SKM-1 treated with dmso at 0.1 percent for 144 hours (cell line): ENCODE data around the gene DFFA.
A peak's percentile ranks its signal among the peaks of the same experiment; 100 is the strongest.
"Not testable (repeated sequence)": the region's sequence is repeated elsewhere in the genome, so short reads cannot be mapped to it uniquely, and the experiment has no call there.

ENCODE experiments used
- DNase-seq: peaks from one replicate; lab custom pipeline; 2025; ENCODE audit not compliant: unreplicated experiment; lab: John Stamatoyannopoulos, UW

DFFA gene

DNA sequence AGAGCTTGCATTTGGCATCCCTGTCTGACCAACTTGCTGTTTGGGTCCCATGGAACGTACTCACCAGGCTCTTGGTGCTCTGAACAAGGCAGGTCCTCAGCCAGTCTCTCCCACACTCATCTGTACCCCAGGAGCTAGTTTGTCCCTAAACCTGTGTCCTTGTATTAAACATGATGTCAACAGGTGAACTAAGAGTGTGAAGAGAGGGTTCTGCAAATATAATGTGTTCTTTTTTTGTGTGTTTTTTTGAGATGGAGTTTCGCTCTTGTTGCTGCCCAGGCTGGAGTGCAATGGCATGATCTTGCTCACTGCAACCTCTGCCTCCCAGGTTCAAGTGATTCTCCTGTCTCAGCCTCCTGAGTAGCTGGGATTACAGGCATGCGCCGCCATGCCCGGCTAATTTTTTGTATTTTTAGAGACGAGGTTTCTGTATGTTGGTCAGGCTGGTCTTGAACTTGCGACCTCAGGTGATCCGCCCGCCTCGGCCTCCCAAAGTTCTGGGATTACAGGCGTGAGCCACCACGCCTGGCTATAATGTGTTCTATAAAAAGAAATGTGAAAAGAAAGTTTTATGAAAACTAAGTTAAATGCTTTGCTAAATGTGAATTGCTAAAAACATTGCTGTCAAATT is 33.8 kb upstream of the DFFA start:
- DNase-seq = not testable (repeated sequence)

DNA sequence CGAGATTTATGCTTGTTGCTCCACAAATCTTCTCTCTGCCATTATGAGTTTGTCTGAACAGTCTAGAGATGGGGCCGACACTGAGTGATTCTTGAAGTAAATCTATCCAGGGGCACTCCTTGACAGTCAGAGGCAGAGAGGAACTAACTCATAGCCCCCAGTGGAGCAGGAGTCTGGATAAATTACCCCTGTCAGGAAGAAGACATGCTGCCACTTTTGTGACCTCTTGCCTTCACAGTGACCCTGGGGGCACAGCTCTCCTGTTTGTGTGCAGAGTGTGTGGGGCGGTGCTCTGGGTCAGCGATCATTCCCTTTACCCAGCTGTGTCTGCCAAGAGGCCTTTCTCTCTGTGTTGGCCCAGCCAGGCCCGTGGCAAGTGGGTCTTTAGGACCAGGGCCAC is 31.9 kb upstream of the DFFA start:
- no peak for DNase-seq

DNA sequence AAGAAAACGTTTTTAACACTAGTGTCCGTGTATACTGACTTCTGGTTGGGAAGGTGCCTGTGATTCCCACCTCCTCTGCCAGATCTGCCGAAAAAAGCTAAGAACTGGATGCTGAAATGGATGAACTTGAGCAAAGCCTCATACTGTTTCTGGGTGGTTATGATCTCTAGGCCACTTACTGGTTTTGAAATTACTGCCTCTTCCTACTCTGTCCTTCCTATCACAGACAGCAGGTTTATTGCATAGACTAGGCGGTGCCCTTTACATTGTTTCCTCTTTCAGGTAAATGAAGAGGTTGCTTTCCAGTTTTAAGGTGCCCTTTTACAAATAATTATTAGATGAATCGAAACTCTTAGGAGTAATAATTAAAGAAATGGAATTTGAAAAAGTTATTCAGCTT is 29.9 kb upstream of the DFFA start:
- no peak for DNase-seq

DNA sequence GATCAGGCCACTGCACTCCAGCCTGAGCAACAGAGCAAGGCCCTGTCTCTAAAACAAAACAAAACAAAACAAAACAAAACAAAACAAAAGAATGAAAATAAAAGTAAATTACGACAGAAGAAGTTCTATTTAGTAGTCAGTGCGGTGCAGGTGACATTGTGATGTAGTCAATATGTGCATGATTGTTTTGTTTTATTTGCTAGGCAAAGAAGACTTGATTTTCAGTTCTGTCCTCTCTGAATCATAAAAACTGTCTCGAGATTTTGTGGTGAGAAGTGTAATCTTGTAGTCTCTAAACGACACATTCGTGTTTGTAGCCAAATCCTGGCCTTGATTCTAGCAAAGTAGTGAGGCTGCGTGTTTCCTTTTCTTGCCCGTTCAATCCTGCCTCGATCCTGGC is 25.9 kb upstream of the DFFA start:
- DNase-seq = no peak

DNA sequence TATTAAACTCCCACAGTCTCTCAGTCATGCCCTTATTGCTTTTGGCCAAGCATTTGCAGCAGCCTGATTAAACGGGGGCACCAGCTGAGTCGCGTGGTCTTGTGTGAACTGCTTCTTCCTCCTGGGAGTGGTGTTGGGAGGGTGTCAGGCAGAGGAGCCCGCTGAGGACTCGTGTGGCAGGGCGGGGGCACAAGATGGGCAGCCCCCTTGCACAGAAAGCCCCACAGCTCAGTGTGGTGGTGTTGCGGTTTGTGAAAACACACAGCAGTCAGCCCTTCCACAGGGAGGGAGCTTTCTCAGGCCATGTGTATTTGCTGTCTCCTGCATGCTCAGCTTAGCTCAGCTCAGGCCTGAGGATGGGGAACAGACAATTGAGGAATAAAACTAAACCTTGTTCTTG is 24.8 kb upstream of the DFFA start:
- no peak for DNase-seq

DNA sequence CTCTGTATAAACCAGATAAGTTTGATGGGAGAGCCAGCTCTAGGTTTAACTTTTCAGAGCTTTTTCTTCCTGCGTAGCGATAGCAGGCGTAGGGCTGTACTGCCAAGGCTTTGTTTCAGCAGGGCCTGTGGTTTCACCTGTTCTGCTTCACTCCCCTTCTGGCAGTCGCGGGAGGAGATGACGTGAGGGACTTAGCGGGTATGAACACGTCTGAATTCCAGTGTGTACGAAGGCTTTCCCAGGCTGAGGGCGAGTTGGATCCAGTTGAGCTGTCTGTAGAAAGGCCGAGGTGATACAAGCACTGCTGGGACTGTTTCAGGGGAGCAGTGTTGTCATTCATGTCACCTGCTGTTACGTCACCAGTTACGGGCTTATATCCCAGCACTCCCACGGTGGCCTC is 23.6 kb upstream of the DFFA start:
- no peak for DNase-seq

DNA sequence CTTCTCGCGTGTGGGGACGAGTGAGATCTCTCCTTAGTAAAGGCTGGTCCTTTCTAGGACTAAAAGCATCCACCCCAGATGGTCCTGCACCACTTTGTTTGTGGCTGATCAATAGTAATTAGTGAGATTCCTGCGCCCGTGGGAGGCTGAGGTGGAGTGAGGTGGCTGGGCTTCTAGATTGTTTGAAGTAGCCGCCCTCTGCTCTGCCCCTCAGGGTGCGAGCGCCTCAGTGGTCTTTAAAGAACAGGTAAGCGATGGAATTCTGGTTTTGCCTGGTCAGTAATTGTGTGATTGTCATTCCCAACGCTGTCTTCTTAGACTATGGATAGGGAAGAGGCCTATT is 23.1 kb upstream of the DFFA start:
- no peak for DNase-seq

DNA sequence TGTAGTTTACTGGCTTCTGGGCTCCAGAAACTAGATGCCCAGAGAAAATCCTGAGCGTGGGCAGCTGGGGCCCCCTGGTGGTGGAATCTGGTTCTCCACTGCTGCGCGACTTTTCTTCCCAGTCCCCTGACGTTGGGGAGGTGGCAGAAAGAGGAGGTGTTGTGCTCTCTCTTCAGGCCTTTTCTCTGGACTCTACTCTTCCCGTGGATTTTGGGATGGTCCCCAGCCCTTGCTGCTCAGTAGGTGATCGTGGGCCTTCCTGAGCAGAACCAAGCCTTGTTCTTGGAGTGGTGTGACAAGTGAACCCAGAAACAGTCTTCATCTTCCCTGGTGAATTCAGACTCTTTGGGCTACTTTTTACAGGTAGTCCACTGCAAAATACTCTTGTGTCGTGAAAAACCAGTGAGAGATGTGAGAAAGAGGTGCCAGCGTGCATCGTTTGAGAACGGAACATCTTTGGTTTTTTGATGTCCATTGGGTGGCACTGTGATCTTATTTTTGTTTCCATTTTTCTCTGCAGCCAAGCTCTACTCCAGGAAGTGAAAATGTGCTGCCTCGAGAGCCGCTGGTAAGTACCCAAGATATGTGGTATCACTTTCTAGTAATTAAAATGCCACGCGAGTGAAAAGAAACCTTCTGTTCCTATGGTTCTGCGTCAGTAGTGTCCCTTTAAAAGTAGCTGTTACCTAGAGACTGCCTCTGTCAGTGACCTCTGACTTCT is 22.6 kb upstream of the DFFA start:
- DNase-seq = peak; percentile 48

DNA sequence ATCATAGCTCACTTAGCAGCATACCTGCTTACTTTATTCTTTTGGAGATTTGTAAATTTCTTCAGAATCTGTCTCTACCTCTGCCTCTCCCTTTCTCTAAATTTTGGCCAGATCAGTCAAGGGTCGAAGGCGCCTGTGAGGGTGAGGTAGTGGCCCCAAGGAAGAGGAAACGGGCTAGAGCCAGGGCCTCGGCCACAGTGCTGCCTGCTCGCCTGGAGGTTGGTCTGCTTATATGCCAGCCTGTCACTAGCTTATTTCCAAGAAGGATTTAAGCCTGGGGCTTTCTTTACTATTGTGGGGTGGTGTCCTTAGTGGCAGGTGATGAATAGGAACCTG is 22.1 kb upstream of the DFFA start:
- no peak for DNase-seq

DNA sequence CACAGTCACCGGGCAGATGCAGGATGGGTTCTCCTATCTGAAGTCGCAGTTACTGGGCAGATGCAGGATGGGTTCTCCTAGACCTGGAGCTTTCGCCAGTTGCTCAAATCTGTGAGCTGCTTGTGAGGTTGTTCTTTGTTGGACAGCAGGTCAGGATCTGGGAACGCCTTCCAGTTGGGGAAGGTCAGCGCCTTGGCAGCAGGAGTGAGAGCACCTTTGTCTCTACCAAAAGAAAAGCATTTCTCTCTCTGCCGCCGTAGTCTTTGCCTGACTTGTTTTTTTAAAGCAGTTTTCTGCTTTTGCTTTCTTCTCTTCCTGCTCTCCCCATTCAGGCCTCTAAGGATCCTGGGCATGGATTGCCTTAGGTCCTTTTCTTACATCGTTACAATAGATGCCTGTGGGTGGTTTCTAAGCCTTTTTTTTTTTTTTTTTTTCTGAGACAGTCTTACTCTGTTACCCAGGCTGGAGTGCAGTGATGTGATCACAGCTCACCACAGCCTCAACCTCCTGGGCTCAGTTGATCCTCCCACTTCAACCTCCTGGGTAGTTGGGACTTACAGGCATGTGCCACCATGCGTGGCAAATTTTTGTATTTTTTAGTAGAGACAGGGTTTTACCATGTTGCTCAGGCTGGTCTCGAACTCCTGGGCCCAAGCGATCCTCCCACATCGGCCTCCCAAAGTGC is 18.1 kb upstream of the DFFA start:
- no peak for DNase-seq

DNA sequence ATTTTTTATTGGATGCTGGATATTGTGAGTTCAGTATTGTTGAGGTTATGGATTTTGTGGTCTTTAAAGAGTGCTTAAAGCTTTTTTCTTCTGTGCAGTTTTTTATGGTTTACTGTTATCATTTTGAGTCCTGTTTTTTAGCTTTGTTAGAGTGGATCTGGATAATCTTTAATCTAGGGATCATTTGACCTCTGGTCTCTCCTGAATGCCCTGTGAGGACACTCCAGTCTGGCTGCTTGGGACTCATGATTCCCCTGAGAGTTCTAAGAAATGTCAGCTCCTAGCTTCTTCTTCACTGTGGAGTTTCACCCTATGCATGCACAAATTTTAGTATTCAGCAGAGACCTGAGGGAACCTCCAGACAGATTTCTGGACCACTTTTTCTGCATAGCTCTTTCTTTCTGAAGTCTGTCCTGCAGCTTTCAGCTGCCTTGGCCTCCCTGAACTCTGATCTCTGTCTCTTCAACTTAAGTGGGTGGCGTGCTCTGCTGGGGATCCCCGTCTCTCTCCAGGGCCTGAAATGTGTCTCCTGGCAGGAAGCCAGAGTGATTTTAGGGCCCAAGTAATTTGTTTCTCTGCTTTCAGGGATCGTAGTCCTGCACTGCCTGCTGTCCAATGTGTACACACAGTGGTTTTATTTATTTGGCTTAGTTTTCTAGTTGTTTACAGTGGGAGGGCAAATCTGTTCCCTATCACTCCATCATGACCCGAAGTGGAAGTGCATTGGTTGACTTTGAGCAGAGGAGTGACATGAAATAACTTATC is 17.1 kb upstream of the DFFA start:
- no peak for DNase-seq

DNA sequence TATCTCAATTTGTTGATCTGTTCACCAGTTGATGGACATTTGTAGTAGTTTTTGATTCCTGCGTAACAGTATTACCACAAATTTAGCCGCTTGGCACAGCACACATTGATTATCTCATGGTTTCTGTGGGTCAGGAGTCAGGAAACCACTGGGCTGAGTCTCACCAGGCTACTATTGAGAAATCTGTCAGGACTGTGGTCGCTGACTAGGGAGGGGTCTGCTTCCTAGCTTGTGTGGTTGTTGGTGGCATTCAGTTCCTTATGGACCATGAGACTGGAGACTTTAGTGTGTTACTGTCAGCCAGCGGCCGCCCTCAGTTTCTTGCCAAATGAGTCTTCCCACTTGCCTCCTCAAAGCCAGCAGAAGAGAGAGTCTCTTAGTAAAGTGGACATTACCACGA is 12.2 kb upstream of the DFFA start:
- DNase-seq = peak; percentile 73

DNA sequence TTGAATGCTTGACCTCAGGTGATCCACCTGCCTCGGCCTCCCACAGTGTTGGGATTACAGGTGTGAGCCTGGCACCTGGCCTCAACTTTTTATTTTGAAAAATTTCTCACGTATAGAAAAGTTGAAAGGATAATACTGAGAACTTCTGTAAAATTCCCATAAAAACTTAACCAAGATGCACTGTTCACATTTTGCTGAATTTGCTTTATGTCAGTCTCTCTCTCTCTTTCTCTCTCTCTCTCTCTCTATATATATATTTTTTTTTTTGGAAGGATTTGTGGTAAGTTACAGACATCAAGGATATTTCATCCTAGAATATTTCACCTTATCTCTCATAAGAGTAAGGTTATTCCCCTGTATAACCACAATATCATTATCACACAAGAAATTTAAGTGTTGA is 8.3 kb upstream of the DFFA start:
- DNase-seq = no peak

DNA sequence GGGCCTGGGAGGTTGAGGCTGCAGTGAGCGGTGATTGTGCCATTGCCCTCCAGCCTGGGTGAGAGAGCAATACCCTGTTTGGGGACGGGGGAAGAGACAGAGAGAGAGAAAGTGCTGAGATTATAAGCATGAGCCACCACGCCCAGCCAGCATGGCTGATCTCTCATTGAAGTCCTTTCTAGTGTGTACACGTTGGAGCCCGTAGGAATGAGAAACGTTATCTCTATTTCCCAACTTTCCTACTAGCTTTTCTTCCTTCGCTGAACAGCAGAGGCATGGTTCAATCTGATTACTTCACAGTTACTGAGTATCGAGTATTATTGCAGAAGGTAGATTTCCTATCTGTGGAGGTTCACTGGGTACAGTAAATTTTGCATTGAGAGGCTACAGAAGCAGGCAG is 7.0 kb upstream of the DFFA start:
- no peak for DNase-seq

DNA sequence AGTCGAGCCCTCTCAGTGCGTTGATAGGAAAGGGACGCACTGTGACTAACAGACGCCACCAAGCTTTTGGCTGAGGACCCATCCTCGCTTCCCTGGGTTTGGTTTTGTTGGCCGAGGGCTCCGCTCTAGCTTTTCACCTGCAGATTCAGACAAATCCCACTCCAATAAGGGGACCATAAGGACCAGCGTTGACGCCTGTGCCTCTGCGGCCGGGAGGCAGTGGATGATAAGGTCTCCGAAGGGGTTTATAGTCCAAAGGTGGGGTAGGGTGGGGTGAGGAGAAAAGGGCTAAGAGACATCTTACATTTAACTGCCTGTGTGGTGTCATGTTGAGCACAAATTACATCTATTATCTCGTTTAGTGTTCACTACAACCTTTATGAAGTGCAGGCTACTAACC is 3.2 kb upstream of the DFFA start:
- DNase-seq = no peak

DNA sequence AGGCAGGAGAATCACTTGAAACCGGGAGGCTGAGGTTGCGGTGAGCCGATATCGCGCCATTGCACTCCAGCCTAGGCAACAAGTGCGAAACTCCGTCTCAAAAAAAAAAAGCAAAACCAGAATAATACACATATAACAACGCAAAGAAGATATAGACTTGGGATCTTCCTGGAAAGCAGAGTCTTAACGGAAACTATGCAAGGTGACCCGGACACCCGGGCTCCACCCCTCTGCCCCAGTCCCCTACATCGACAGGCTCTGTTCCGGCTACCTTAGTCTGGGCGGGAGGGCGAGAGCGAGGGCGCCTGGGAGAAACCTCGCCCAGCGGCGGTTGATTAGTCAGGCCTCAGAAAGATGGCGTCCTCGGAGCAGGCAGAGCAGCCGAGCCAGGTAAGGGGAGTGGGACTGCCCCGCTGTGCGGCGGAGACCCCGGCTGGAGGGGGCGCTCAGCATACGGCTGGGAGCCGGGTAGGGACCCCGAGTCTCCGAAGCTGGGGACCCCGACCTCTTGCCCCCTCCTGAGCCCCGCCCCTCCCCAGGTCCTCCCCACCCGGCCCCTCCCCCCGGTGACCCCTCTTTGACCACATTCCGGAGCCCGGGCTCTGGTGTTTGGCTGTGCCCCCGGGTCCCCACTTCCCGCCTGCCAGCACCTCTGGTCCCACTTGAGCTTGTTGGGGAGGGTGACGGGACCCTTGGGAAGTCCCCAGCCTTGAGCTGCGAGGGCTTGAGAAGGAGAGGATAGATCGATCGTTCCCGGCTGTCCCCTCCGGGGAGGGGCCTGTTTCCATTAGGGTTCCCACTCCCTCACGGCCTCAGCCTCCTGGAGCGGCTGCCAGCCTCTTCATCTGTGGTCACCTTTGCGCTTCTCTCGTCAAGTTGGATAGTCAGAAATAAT is 2.5 kb upstream of the DFFA start, which contains the start of gene PEX14:
TSS of gene PEX14 (plus strand) at position 338 of the 895 bp plus-strand sequence. CDS start at position 355, 17 bp downstream.
- peak; percentile 91 for DNase-seq

DNA sequence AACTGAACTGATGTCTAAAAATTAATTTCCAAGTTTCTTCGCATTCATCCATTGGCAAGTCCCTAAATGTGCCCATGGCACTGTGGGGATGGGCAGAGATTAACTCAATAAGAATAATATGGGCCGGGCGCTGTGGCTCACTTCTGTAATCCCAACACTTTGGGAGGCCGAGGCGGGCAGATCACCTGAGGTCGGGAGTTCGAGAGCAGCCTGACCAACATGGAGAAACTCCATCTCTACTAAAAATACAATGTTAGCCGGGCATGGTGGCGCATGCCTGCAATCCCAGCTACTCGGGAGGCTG is 1.9 kb upstream of the DFFA start:
- DNase-seq = not testable (repeated sequence)

DNA sequence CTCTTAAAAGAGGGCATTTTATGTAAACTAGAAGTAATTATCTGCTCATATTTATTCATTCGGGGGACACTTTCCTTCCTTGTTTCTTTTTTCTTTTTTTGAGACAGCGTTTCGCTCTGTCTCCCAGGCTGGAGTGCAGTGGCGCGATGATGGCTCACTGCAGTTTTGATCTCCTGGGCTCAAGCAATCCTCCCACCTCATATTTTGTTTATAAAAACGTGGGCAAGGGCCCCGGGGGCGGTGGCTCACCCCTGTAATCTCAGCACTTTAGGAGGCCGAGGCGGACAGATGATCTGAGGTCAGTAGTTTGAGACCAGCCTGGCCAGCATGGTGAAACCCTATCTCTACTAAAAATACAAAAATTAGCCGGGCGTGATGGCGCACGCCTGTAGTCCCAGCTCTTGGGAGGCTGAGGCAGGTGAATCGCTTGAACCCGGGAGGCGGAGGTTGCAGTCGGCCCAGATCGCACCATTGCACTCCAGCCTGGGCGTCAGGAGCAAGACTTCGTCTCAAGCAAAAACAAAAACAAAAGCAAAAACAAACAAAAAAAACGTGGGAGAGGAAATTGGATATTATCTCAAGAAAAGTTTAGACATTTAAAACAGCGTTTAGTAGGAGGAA is 926 bp upstream of the DFFA start:
- no peak for DNase-seq

DNA sequence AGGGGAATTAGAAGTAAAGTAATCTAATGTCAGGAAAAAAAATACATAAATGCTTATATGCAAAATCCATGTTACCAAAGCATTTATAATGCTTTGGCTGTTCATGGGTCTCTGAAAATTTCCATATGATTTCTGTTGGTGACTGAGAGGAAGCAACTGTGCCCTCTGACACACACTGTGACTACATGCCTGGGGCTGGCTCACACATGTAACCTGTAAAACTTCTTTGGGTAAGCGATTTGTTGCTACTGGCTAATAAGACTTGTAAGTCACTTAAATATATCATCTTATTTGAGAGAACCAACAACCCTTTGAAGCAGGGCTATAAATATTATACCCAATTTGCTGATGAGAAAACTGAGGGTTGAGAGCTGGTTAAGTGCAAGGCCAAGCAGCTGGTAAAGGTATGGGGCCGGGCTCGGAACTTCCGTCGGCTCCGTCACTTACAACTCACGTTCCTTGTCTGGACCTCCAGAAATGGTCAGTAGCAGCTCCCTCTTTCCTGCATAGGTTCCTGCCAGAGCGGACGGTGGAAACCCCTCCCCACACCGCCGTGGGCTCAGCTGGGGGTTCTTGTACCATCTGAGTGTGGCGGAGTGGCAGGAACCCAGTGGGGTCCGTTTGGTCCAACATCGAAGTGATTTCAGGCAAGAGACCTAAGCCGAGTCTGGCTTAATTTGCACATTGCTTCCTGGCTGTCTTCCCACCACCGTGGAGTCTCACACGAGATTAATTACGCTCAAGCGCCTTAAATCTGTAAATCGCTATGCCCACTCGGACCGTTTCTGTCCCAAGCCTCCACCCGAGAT is 714 bp downstream of the DFFA start:
- no peak for DNase-seq

DNA sequence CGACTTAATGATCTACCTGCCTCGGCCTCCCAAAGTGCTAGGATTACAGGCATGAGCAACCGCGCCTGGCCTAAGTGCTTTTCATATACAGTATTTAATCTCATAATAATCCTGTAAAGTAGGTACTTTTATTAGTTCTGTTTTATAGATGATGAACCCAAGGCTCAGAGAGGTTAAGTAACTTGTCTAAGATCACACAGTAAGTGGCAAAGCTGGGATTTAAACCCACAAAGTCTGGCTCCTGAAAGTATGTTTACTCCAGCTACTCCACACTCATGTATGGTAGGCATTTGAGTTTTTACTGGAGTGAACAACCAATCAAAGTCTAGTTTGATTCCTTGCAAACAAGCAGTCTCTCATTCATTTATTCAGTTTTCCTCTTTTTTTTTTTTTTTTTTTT is 2.3 kb downstream of the DFFA start:
- no peak for DNase-seq
